IMR-90 (cell line): ENCODE measurements around the gene SGCA. TPM values are rescaled to one million over a fixed set of nuclear protein-coding genes. Genes with fewer than 3 reads are reported as not detected.
A peak's percentile ranks its signal among the peaks of the same experiment; 100 is the strongest.

Experiments
- ATAC-seq: fragments of 200-7000 bp; cut with Tn5 transposase; 2 replicates; pipeline ENCODE4 v1.9.1; 2020; ENCODE audit warnings: low read depth, mild to moderate bottlenecking, moderate library complexity
- BruUV-seq: library from RNA; stranded (reverse); fragments of 400-500 nt; replicated peaks from 2 replicates; lab custom pipeline; 2021; lab: Mats Ljungman, UMichigan
- CTCF ChIA-PET: fragments of 300-600 bp; formaldehyde crosslinking; extraction: SDS; loops from one replicate; lab custom pipeline; 2021; ENCODE audit warnings: antibody characterized with exemption; lab: Yijun Ruan, JAX
- POLR2A ChIA-PET: fragments of 300-600 bp; sonication (Branson Sonifier 250); formaldehyde crosslinking; loops from one replicate; lab custom pipeline; 2022; ENCODE audit warnings: antibody characterized with exemption; ENCODE audit not compliant: unreplicated experiment; lab: Charles Lee
- DNase-seq: peaks from one replicate; pipeline ENCODE4 v3.0.0; 2013
- H2AFZ ChIP-seq: replicated peaks from 2 replicates; pipeline ENCODE3; 2013; ENCODE audit warnings: low read length, mild to moderate bottlenecking; ENCODE audit not compliant: poor library complexity
- H2AK5ac ChIP-seq: 2 replicates; pipeline ENCODE4 v1.6.1; 2013; ENCODE audit warnings: low read depth, low read length, inconsistent platforms
- H2AK9ac ChIP-seq: replicated peaks from 2 replicates; pipeline ENCODE3; 2013; ENCODE audit warnings: mild to moderate bottlenecking, low read depth, low read length, moderate library complexity; ENCODE audit not compliant: poor library complexity
- H2BK120ac ChIP-seq: 2 replicates; pipeline ENCODE4 v1.6.1; 2013; ENCODE audit warnings: low read depth, low read length, inconsistent platforms
- H2BK15ac ChIP-seq: 3 replicates; pipeline ENCODE4 v1.6.1; 2013; ENCODE audit warnings: low read depth, low read length, inconsistent platforms
- H2BK20ac ChIP-seq: 2 replicates; pipeline ENCODE4 v1.6.1; 2013; ENCODE audit warnings: low read depth, mild to moderate bottlenecking, inconsistent platforms, low read length, moderate library complexity
- H2BK5ac ChIP-seq: 2 replicates; pipeline ENCODE4 v1.6.1; 2013; ENCODE audit warnings: mild to moderate bottlenecking, low read depth, low read length, inconsistent platforms; ENCODE audit not compliant: poor library complexity, severe bottlenecking
- H3K14ac ChIP-seq: replicated peaks from 2 replicates; pipeline ENCODE4 v1.6.1; 2013; ENCODE audit warnings: low read depth, low read length, inconsistent platforms
- H3K18ac ChIP-seq: 2 replicates; pipeline ENCODE4 v1.6.1; 2013; ENCODE audit warnings: low read depth, low read length, control low read depth
- H3K23ac ChIP-seq: 2 replicates; pipeline ENCODE4 v1.6.1; 2013; ENCODE audit warnings: low read depth, low read length, inconsistent platforms
- H3K27ac ChIP-seq: 2 replicates; pipeline ENCODE4 v1.5.1; 2013; ENCODE audit warnings: mild to moderate bottlenecking, control low read depth, low read length; ENCODE audit not compliant: insufficient read depth
- H3K27me3 ChIP-seq: 2 replicates; pipeline ENCODE4 v1.6.1; 2013; ENCODE audit warnings: low read length; ENCODE audit not compliant: control insufficient read depth, insufficient read depth
- H3K36me3 ChIP-seq: 2 replicates; pipeline ENCODE4 v1.6.1; 2013; ENCODE audit warnings: low read length, mixed read lengths; ENCODE audit not compliant: control insufficient read depth, insufficient read depth
- H3K4ac ChIP-seq: 2 replicates; pipeline ENCODE4 v1.6.1; 2013; ENCODE audit warnings: low read depth, low read length, inconsistent platforms
- H3K4me1 ChIP-seq: 2 replicates; pipeline ENCODE4 v1.6.1; 2013; ENCODE audit warnings: low read length, mixed read lengths; ENCODE audit not compliant: control insufficient read depth, insufficient read depth
- H3K4me2 ChIP-seq: 2 replicates; pipeline ENCODE4 v1.6.1; 2013; ENCODE audit warnings: low read depth, mild to moderate bottlenecking, control low read depth, low read length, moderate library complexity
- H3K4me3 ChIP-seq: 2 replicates; pipeline ENCODE4 v1.5.1; 2013; ENCODE audit warnings: low read depth, mild to moderate bottlenecking, control low read depth, low read length, moderate library complexity; ENCODE audit not compliant: insufficient read depth
- H3K56ac ChIP-seq: 2 replicates; pipeline ENCODE4 v1.6.1; 2013; ENCODE audit warnings: low read length, inconsistent platforms; ENCODE audit not compliant: insufficient read depth; ENCODE audit errors: extremely low read depth
- H3K79me1 ChIP-seq, 2 experiments: 2 replicates each; pipeline ENCODE4 v1.6.1; 2013; ENCODE audit warnings: low read length in 2 of 2, inconsistent platforms in 1 of 2, low read depth in 1 of 2
- H3K9ac ChIP-seq: 2 replicates; pipeline ENCODE4 v1.6.1; 2013; ENCODE audit warnings: low read depth, low read length, control low read depth
- H3K9me1 ChIP-seq: 2 replicates; pipeline ENCODE4 v1.6.1; 2013; ENCODE audit warnings: low read length, inconsistent platforms; ENCODE audit not compliant: insufficient read depth
- H3K9me3 ChIP-seq: 2 replicates; pipeline ENCODE4 v1.6.1; 2013; ENCODE audit warnings: low read length; ENCODE audit not compliant: control insufficient read depth, insufficient read depth
- H4K20me1 ChIP-seq: 2 replicates; pipeline ENCODE4 v1.6.1; 2013; ENCODE audit warnings: low read length, inconsistent platforms; ENCODE audit not compliant: insufficient read depth
- H4K5ac ChIP-seq: 2 replicates; pipeline ENCODE4 v1.6.1; 2013; ENCODE audit warnings: mild to moderate bottlenecking, low read depth, low read length, control low read depth
- H4K8ac ChIP-seq, 2 experiments: 2 replicates each; pipeline ENCODE4 v1.6.1; 2013; ENCODE audit warnings: low read depth in 2 of 2, low read length in 2 of 2, control low read depth in 1 of 2, inconsistent platforms in 1 of 2
- H4K91ac ChIP-seq: 2 replicates; pipeline ENCODE4 v1.6.1; 2013; ENCODE audit warnings: low read depth, low read length, inconsistent platforms; ENCODE audit not compliant: insufficient read depth
- BHLHE40 ChIP-seq: fragments of 150-350 bp; IDR thresholded peaks from 2 replicates; pipeline ENCODE4 v1.6.1; 2016; ENCODE audit warnings: mild to moderate bottlenecking, low read depth, low read length
- FOS ChIP-seq: fragments of 150-350 bp; IDR thresholded peaks from 2 replicates; pipeline ENCODE4 v1.6.1; 2016; ENCODE audit warnings: low read depth, low read length
- MAZ ChIP-seq: IDR thresholded peaks from 2 replicates; pipeline ENCODE4 v1.6.1; 2012; ENCODE audit warnings: low read depth, mild to moderate bottlenecking, low read length, improper control_type of control experiment, moderate library complexity, borderline replicate concordance
- NFE2L2 ChIP-seq: fragments of 150-350 bp; IDR thresholded peaks from 2 replicates; pipeline ENCODE4 v1.6.1; 2016; ENCODE audit warnings: low read depth, mild to moderate bottlenecking, low read length
- POLR2A ChIP-seq: IDR thresholded peaks from 2 replicates; pipeline ENCODE4 v1.6.1; 2012; ENCODE audit warnings: mild to moderate bottlenecking, low read depth, low read length
- RCOR1 ChIP-seq: IDR thresholded peaks from 2 replicates; pipeline ENCODE4 v1.6.1; 2012; ENCODE audit warnings: mild to moderate bottlenecking, low read length, improper control_type of control experiment; ENCODE audit not compliant: insufficient replicate concordance
- SMC3 ChIP-seq: fragments of 150-350 bp; IDR thresholded peaks from 2 replicates; pipeline ENCODE4 v1.6.1; 2016; ENCODE audit warnings: low read depth, mild to moderate bottlenecking, antibody characterized with exemption, low read length, moderate library complexity
- WGBS, 2 experiments: methylation state at CpG; one replicate each; pipeline versions ENCODE4 v1.1.5 to v1.1.7; 2013; ENCODE audit warnings: missing lambda C conversion rate in 2 of 2; ENCODE audit not compliant: insufficient read length in 1 of 2; ENCODE audit errors: extremely low coverage in 2 of 2; 5-methylcytosine and 5-hydroxymethylcytosine counted together
- dilution Hi-C: fragments of 300-500 bp; cut with HindIII; formaldehyde crosslinking; loops from one replicate; pipeline ENCODE4 v1.14.3; 2018; ENCODE audit warnings: low sequenced_read_pairs; ENCODE audit not compliant: unreplicated experiment
- in situ Hi-C: fragments of 300-500 bp; cut with MboI; formaldehyde crosslinking; loops from 3 replicates; pipeline ENCODE4 v1.14.3; 2019; ENCODE audit warnings: low sequenced_read_pairs, inconsistent platforms, mixed read lengths
- intact Hi-C: fragments of 100-400 bp; cut with micrococcal nuclease; formaldehyde crosslinking; loops from 2 replicates; pipeline ENCODE4 v1.10.0; 2022
- polyA plus RNA-seq, 3 experiments: library from polyadenylated mRNA; depleted of rRNA; stranded (reverse); fragments of >200 nt; gene quantifications; 2 replicates each; pipeline ENCODE4 v1.2.3, GENCODE V29; 2012; ENCODE audit warnings: low replicate concordance in 1 of 3
- total RNA-seq: library from RNA; depleted of rRNA; stranded (reverse); fragments of >200 nt; gene quantifications from 2 replicates; pipeline ENCODE4 v1.2.3, GENCODE V29; 2012
- TF ChIP-seq, protein P1 (sequence below): conservative IDR thresholded peaks from 2 replicates; pipeline ENCODE4 v1.5.1; 2012; ENCODE audit warnings: mild to moderate bottlenecking, low read depth, low read length, improper control_type of control experiment

Gene SGCA
- total and polyA plus RNA-seq, 2 of the 4 experiments (the other 2 are of a cell fraction), result 0.19 TPM; not detected in 1

DNA sequence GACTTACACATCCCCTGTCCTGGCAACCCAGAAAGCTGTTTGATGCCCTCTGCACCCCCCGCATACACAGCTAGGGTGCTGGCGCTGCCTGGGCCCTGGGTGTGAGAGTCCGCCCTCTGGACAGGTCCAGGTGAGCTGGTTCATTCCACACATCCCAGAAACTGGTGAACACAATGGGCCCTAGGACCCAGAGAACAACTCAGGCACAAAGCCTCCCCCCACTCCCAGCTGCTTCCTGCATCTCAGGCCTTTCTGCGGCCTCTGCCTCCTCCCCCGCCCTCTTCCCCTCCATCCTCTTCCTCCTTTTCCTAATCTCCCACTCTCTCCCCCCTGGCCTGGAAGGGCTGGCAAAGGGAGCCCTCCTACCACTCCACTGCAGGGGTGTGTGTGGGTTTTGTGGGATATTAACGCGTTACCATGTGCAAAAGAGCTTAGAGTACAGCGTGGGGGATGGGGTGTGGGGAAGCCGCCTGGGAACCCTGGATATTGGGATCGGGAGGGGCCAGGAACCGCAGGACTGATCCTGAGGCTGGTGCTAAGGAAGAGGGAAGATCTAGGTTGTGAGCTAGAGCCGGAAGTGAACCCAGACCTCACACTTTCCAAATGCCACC lies 13.8 kb upstream of the SGCA start (continued):
- TF ChIP-seq POLR2A (peak; percentile 7; the same call in 1 of the 2 replicates), FOS (no peak)

- Histone ChIP-seq H3K9me1 (peaks cover 4% of the 10 kb centered on the region; the same call in 1 of the 2 replicates), H2AK9ac (peak overlapping the region; percentile 97), H3K56ac (no peak overlapping the region), H4K5ac (no peak overlapping the region), H4K8ac (peak overlapping the region; percentile 96 to 100; a peak in 3 of 4 replicates), H3K27ac (no peak overlapping the region), H3K36me3 (no peaks in the 10 kb centered on the region), H3K79me1 (peaks cover 0 to 34% of the 10 kb centered on the region in 2 experiments; a peak in 2 of 4 replicates), H3K27me3 (no peaks in the 10 kb centered on the region), H4K91ac (peak overlapping the region; percentile 99; the same call in 1 of the 2 replicates), H3K9ac (0 out of 2 replicates have a peak overlapping the region, but pooled peaks have one; percentile 93), H3K4me1 (peaks cover 10% of the 10 kb centered on the region), H2AFZ (no peak overlapping the region), H2AK5ac (peak overlapping the region; percentile 99), H3K4me2 (no peak overlapping the region), H3K18ac (no peak overlapping the region), H3K4me3 (no peak overlapping the region), H2BK5ac (no peak overlapping the region), H4K20me1 (peaks cover 15% of the 10 kb centered on the region), H3K9me3 (no peaks in the 10 kb centered on the region), H2BK15ac (peak overlapping the region; percentile 91; the same call in 1 of the 3 replicates), H2BK20ac (peak overlapping the region; percentile 88; the same call in 1 of the 2 replicates), H3K4ac (peak overlapping the region; percentile 100), H2BK120ac (peak overlapping the region; percentile 98; the same call in 1 of the 2 replicates), H3K14ac (no peak overlapping the region; the same call in 1 of the 2 replicates), H3K23ac (no peak overlapping the region)
- TF ChIP-seq BHLHE40 (no peak), POLR2A (no peak), MAZ (no peak), FOS (no peak), NFE2L2 (no peak), SMC3 (no peak), RCOR1 (no peak)
- TF ChIP-seq, protein P1, sequence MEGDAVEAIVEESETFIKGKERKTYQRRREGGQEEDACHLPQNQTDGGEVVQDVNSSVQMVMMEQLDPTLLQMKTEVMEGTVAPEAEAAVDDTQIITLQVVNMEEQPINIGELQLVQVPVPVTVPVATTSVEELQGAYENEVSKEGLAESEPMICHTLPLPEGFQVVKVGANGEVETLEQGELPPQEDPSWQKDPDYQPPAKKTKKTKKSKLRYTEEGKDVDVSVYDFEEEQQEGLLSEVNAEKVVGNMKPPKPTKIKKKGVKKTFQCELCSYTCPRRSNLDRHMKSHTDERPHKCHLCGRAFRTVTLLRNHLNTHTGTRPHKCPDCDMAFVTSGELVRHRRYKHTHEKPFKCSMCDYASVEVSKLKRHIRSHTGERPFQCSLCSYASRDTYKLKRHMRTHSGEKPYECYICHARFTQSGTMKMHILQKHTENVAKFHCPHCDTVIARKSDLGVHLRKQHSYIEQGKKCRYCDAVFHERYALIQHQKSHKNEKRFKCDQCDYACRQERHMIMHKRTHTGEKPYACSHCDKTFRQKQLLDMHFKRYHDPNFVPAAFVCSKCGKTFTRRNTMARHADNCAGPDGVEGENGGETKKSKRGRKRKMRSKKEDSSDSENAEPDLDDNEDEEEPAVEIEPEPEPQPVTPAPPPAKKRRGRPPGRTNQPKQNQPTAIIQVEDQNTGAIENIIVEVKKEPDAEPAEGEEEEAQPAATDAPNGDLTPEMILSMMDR, result no peak
- dilution Hi-C loops (no loop called here), intact Hi-C loops (no loop called here), in situ Hi-C loops (no loop called here)
- no peak for ATAC-seq
- no CpG with 5 or more reads among the region's 7 CpGs for WGBS, 2 experiments
- ChIA-PET CTCF (interaction anchor here (1.2 kb wide), 1 partner anchor 209 kb away, joined by 3 read pairs; no protein-coding TSS in a partner anchor), POLR2A (interaction anchor here (0.5 to 0.8 kb wide), 2 partner anchors 48 to 103 kb away, joined by 3 to 9 read pairs; no protein-coding TSS in a partner anchor)
- no TSS peak for BruUV-seq
- no peak for DNase-seq
These were observed 13.1 kb upstream of the SGCA start for GRCh38 chr17:50152736-50153135.
